Inflammatory macrophage (primary cell): ENCODE data around the gene OR14J1.
"Not testable (repeated sequence)": the region's sequence is repeated elsewhere in the genome, so short reads cannot be mapped to it uniquely, and the experiment has no call there.

Source experiments
- DNase-seq, 2 donors: peaks; one replicate each; pipeline ENCODE4 v3.0.0-alpha.2; 2020 to 2022
- total RNA-seq, 18 experiments: gene quantifications; one replicate each; lab custom pipeline; 2026; ENCODE audit warnings: mixed read lengths in 6 of 18, inconsistent platforms in 2 of 18; lab: John Stamatoyannopoulos, UW

OR14J1 gene, protein sequence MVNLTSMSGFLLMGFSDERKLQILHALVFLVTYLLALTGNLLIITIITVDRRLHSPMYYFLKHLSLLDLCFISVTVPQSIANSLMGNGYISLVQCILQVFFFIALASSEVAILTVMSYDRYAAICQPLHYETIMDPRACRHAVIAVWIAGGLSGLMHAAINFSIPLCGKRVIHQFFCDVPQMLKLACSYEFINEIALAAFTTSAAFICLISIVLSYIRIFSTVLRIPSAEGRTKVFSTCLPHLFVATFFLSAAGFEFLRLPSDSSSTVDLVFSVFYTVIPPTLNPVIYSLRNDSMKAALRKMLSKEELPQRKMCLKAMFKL
- 0 to 0.10 (median 0) reads per million in 18 experiments for total RNA-seq

DNA sequence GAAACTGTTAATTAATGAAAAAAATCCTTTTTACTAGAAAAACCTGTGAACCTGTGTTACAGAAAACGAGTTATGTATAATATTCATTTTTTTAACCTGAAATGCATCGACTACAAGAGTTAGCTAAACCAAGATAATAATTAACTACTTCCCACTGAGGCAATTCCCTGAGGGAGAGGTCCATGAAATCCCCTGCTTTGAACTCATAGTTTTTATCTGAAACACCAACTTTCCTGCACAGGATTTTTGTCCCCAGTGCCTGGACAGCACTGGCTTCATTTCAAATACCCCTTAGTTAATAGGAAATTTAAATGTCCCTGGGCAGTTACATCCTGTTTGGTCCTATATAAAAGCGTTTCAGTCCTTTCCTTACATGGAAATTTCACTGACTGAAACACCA, at the start of gene OR14J1:
Gene OR14J1 (plus strand): TSS at position 386 of the 400 bp plus-strand sequence. CDS start 4,989 bp downstream, outside the sequence.
- no peak for DNase-seq

GRCh38 chr6:29251736-29252135, 49.8 kb upstream of the OR14J1 start:
- DNase-seq, result no peak

GRCh38 chr6:29255530-29255929, 46.0 kb upstream of the OR14J1 start:
- no peak for DNase-seq

- no peak for DNase-seq
These were observed 41.8 kb upstream of the OR14J1 start for GRCh38 chr6:29259721-29260120.

GRCh38 chr6:29263001-29263400, 38.5 kb upstream of the OR14J1 start:
- no peak for DNase-seq

DNA sequence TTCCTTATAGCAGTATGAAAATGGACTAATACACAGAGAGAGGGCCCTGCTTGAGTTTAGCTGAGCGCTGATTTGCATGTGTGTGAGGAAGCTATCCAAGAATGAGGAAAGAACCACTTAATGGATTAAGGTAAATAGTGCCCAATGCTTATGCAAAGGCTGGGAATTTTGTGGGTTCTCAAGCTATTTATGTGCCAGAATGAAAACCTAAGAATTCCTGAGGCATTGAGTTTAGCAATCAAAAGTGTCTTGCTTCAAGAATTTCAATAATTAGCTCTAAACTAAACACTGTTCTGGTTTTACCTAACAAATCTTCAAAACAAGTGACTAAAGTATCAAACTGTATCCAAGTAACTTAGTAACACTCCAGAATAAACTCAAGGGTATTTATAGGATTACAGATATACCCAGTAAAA, 7.0 kb upstream of the OR14J1 start:
- DNase-seq, result no peak

DNA sequence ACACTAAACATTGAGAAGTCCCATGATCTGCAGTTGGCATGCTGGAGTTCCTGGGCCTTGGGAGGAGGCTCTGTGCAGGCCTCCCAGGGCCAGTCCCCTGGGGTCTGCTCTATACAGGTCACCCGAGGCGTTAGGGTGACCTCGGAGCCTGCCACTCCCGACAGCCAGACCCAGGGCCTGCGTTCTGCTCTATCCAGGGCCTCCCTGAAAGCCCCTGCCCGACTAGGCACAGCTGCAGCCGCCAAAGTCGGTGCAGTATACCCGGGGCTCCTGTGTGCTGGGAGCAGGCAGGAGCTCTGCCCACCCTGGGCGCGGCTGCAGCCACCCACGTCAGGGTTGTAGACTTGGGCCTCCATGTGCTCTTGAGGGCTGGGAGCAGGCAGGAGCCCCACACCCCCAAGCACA, 6.3 kb upstream of the OR14J1 start:
- DNase-seq, result no peak

DNA sequence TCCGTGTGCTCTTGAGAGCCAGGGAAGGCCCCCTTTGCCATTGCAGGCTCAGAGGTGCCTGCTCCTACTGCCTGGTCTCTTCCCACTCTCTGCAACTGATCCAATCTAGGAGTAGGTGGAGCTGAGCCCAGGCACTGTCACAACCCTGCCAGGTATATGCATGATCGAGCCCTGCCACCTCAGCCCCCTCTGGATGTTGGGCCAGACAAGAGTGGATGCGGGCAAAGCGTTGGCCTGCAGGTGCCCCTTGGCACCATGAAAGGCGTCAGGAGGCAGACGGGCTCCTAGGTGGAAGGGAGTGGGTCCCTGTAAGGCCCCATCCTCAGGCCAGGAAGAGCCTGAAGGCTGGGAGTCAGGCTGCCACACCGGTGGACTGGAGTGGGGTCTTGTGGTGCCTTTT, 5.9 kb upstream of the OR14J1 start:
- DNase-seq, result no peak

GRCh38 chr6:29319931-29320330, 18.4 kb downstream of the OR14J1 start:
- DNase-seq, result no peak

GRCh38 chr6:29323332-29323731, 21.8 kb downstream of the OR14J1 start:
- not testable (repeated sequence) for DNase-seq

DNA sequence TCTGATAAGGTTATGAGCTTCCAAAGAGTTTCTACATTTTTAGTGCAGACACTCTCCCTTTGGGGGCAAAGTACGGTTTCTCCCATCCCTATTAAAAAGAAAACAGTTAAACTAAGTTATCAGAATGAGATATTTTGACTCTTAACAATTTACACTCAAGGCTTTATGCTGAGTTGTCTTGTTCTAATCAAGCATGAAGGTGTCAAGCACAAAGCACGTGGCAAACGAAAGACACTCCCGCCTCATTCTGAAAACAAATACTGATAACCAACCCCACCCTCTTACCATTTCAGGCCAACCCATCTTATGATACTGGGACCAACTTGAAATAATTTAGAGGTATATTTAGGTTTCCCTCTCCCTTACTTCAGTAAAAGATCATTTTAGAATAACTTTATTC, 24.3 kb downstream of the OR14J1 start:
- no peak for DNase-seq

- no peak for DNase-seq
These were observed 31.2 kb downstream of the OR14J1 start for GRCh38 chr6:29332676-29333075.

- no peak for DNase-seq
These were observed 34.8 kb downstream of the OR14J1 start for GRCh38 chr6:29336269-29336668.

DNA sequence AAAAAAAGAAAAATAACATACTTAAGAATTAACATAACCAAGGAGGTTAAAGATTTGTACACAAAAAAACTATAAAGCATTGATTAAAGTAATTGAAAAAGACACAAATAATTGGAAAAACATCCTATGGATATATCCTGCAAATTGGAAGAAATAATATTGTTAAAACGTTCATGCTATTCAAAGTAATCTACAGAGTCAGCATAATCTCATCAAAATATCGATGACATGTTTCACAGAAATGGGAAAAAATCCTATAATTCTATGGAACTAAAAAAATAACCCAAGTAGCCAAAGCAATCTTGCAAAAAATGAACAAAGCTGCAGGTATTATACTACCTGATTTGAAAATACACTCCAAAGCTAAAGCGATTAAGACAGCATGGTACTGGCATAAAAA, 43.9 kb downstream of the OR14J1 start:
- DNase-seq, result no peak

DNA sequence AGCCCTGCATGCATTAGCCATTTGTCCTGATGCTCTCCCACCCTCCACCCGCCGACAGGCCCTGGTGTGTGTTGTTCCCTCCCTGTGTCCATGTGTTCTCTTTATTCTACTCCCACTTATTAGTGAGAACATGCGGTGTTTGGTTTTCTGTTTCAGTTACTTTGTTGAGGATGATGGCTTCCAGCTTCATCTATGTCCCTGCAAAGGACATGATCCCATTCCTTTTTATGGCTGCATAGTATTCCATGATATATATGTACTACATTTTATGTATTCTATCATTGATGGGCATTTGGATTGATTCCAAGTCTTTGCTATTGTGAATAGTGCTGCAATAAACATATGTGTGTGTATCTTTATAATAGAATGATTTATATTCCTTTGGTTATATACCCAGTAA, 47.8 kb downstream of the OR14J1 start:
- not testable (repeated sequence) for DNase-seq

GRCh38 chr6:29354980-29355379, 53.5 kb downstream of the OR14J1 start:
- no peak for DNase-seq

DNA sequence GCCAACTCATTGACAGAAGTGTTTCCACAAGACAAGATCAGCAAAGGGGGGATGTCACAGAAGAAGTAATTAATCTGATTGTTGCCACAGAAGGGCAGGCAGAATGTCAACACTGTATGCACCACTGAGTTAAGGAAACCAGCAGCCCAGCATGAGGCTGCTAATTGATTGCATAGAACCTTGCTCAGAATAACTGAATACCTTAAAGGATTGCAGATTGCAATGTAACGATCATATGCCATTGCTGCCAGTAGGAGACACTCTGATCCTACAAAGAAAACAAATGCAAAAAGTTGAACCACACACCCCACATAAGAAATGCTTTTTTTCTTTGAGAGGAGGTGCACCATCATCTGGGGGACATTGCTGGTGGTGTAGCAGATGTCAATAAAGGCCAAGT, 54.1 kb downstream of the OR14J1 start:
- no peak for DNase-seq
